Activated T-cell treated with anti-CD3 and anti-CD28 coated beads, Interleukin-2, amount 50 U/mL, for 24 hours (primary cell): Measurements from ENCODE around the gene FAM114A1.

Experiments used
- DNase-seq: peaks from one replicate; pipeline ENCODE4 v3.0.0-alpha.2; 2020
- H3K27ac Mint-ChIP-seq: 2 replicates; pipeline ENCODE4 v1.8.0; 2020; ENCODE audit warnings: mild to moderate bottlenecking, mixed read lengths
- H3K27me3 Mint-ChIP-seq: 2 replicates; pipeline ENCODE4 v1.8.0; 2020; ENCODE audit warnings: mixed read lengths
- H3K36me3 Mint-ChIP-seq: 2 replicates; pipeline ENCODE4 v1.8.0; 2020; ENCODE audit warnings: low read depth, mixed read lengths
- H3K4me1 Mint-ChIP-seq: 2 replicates; pipeline ENCODE4 v1.8.0; 2020; ENCODE audit warnings: low read depth, mixed read lengths
- H3K4me3 Mint-ChIP-seq: 2 replicates; pipeline ENCODE4 v1.8.0; 2020; ENCODE audit warnings: mild to moderate bottlenecking, moderate library complexity, mixed read lengths
- H3K9me3 Mint-ChIP-seq: 2 replicates; pipeline ENCODE4 v1.8.0; 2020; ENCODE audit warnings: mixed read lengths

The FAM114A1 gene

GRCh38 chr4:38867478-38868058, at the start of gene FAM114A1:
TSS of gene FAM114A1 (plus strand) at chr4:38867806. CDS start at chr4:38878079, 10,273 bp downstream.
- peak within 1 kb of the TSS; percentile 68 for H3K4me3 Mint-ChIP-seq
- H3K36me3 Mint-ChIP-seq: no peaks in the 10 kb centered on the region
- peaks cover 22% of the 10 kb centered on the region for H3K27me3 Mint-ChIP-seq
- no peaks in the 10 kb centered on the region for H3K9me3 Mint-ChIP-seq
- peak; percentile 58 for DNase-seq
- H3K4me1 Mint-ChIP-seq: peaks cover 14% of the 10 kb centered on the region
- no peak within 1 kb of the TSS for H3K27ac Mint-ChIP-seq

DNA sequence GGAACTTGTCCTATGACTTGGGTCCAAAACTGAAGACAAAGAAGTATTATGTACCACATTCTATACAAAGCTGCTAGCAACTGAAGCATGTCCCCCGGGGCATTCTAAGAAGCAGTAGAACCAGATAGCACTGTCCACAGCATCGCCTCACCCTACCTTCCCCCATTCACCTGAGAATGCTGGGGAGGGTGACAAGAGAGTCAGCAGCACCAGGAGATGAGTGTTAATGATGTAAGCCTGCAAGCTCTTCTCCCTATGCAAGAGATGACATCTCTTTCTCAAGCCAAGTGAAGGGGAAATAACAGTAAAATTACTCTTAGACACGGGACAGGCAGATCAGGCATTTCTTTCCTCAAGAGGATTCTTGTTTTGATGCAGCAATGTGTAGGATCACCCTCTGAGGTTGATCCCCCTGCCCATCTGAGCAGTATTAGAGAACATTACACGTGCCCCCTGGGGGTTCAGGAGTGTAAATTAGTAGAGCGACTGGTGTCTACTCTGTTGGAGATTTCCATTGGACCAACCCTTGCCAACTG, 49.1 kb upstream of the FAM114A1 start:
- H3K4me3 Mint-ChIP-seq: no peak overlapping the region
- DNase-seq: no peak
- H3K27me3 Mint-ChIP-seq: no peaks in the 10 kb centered on the region
- H3K27ac Mint-ChIP-seq: no peak overlapping the region
- no peaks in the 10 kb centered on the region for H3K36me3 Mint-ChIP-seq
- H3K4me1 Mint-ChIP-seq: peaks cover 13% of the 10 kb centered on the region
- H3K9me3 Mint-ChIP-seq: peaks cover 9% of the 10 kb centered on the region

DNA sequence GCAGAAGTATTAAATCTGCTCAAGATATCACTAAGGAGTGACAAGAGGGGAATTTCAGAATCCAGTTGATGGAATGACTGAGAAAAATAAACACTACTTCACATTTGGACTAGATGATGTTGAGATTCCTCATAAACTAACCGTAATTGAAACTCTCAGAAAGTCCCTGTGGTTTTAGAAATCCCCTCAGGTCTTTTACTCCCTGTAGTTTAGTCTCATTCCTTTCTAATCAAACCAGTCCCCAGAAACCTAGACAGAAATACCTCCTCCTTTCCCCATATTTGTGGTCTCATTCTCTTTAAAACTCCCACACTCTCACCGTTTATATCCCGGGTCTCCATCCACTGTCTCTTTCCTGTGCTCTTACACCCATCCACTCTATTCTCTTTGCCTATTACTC, 48.0 kb upstream of the FAM114A1 start:
- Mint-ChIP-seq H3K4me3 (no peak overlapping the region), H3K27ac (peak overlapping the region; percentile 2), H3K36me3 (peaks cover 2% of the 10 kb centered on the region)

DNA sequence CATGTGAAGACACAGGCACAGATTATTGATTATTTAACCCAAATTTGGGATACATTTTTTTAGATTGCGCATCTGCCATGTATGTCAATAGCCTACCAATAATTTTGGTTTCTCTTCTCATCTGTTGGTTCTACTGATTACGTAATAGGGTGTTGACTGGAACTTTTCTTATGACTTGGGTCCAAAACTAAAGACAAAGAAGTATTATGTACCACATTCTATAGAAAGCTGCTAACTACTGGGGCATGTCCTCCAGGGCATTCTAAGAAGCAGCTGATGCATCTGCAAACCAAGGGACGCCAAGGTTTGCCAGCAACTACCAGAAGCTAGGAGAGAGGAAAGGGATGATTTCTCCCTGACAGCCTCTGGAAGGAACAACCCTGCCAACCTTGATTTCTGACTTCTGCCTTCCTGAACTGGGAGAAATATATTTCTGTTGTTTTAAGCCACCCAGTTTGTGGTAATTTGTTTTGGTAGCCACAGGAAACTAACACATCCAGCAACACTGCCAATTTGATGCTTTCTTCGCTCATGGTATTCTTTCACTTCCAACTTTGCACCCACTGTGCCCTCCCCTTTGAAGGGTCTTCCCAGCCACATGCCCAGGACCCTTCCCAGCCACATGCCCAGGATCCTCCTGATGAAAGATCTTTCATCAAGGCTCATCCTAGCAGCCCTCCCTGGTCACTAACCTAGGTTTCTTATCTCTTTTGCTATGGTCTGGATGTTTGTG, 47.1 kb upstream of the FAM114A1 start:
- H3K4me3 Mint-ChIP-seq: no peak overlapping the region
- peaks cover 5% of the 10 kb centered on the region for H3K9me3 Mint-ChIP-seq
- peaks cover 2% of the 10 kb centered on the region for H3K36me3 Mint-ChIP-seq
- H3K27ac Mint-ChIP-seq: no peak overlapping the region
- H3K27me3 Mint-ChIP-seq: no peaks in the 10 kb centered on the region
- H3K4me1 Mint-ChIP-seq: peaks cover 13% of the 10 kb centered on the region
- DNase-seq: no peak

More for the DNA sequence above, 48.0 kb upstream of the FAM114A1 start:
- no peak for DNase-seq
- Mint-ChIP-seq H3K27me3 (no peaks in the 10 kb centered on the region), H3K4me1 (peaks cover 13% of the 10 kb centered on the region), H3K9me3 (peaks cover 7% of the 10 kb centered on the region)

DNA sequence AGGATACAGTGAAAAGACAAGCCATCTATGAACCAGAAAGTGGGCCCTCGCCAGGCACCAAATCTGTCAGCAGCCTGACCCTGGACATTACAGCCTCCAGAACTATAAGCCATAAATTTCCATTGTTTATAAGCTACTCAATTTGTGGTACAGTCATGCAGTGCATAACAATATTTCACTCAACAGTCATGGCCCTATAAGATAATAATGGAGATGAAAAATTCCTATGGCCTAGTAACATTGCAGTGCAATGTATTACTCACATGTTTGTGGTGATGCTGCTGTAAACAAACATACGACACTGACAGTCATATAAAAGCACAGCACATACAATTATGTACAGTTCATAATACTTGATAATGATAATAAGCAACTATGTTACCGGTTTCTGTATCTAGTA, 45.9 kb upstream of the FAM114A1 start:
- no peak overlapping the region for H3K27ac Mint-ChIP-seq
- peaks cover 13% of the 10 kb centered on the region for H3K4me1 Mint-ChIP-seq
- no peaks in the 10 kb centered on the region for H3K27me3 Mint-ChIP-seq
- no peak overlapping the region for H3K4me3 Mint-ChIP-seq
- no peak for DNase-seq
- peaks cover 2% of the 10 kb centered on the region for H3K36me3 Mint-ChIP-seq
- peaks cover 5% of the 10 kb centered on the region for H3K9me3 Mint-ChIP-seq

DNA sequence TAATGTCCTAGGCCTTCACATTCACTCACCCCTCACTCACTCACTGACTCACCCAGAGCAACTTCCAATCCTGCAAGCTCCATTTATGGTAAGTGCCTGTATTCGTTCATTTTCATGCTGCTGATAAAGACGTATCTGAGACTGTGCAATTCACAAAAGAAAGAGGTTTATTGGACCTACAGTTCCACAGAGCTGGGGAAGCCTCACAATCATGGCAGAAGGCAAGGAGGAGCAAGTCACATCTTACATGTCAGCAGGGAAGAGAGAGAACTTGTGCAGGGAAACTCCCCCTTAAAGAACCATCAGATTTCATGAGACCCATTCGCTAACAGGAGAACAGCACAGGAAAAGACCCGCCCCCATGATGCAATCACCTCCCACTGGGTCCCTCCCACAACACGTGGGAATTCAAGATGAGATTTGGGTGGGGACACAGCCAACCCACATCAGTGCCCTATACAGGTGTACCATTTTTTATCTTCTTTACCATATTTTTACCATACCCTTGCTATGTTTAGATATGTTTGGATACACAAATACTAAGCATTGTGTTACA, 44.8 kb upstream of the FAM114A1 start:
- no peak for DNase-seq
- Mint-ChIP-seq H3K27me3 (no peaks in the 10 kb centered on the region), H3K27ac (no peak overlapping the region), H3K36me3 (peaks cover 2% of the 10 kb centered on the region), H3K4me1 (peaks cover 13% of the 10 kb centered on the region), H3K9me3 (peaks cover 5% of the 10 kb centered on the region), H3K4me3 (no peak overlapping the region)

DNA sequence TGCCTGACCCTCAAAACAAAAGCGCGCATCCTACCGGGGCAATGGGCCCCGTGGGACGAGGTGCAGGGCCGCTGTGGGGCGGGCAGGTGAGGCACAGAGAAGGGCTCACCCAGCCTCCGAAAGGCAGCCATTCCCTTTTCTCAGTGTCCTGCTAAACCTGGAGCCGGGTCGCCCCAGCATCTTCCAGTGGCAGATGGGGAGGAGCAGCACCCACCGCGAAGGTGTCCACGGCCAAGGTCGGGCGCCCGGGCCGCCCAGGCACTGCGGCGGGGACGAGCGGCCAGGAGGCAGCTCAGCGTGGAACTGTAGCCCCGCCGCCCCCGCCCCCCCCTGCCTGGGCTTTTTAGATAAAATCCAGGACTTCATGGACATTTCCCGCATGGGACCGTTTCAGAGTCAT, 43.8 kb upstream of the FAM114A1 start:
- Mint-ChIP-seq H3K9me3 (peaks cover 5% of the 10 kb centered on the region), H3K36me3 (peaks cover 2% of the 10 kb centered on the region), H3K27ac (no peak overlapping the region), H3K4me3 (no peak overlapping the region), H3K4me1 (peaks cover 13% of the 10 kb centered on the region), H3K27me3 (no peaks in the 10 kb centered on the region)
- no peak for DNase-seq

- no peak for DNase-seq
- Mint-ChIP-seq H3K27me3 (no peaks in the 10 kb centered on the region), H3K4me1 (no peaks in the 10 kb centered on the region), H3K9me3 (peaks cover 3% of the 10 kb centered on the region), H3K27ac (no peak overlapping the region), H3K36me3 (peaks cover 2% of the 10 kb centered on the region), H3K4me3 (no peak overlapping the region)
Measured at GRCh38 chr4:38829237-38829636, 38.4 kb upstream of the FAM114A1 start.

DNA sequence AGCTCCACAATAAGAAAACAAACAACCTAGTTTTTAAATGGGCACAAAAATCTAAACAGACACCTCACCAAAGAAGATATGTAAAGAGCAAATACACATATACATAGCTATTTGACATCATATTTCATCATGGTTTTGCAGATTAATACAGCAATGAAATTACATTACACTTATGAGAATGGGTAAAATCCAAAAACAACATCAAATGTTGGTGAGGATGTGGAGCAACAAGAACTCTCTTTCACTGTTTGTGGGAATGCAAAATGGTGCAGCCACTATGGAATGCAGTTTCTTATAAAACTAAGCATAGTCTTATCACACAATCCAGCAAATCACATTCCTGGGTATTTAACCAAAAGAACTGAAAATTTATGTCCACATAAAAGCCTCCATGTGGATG, 36.0 kb upstream of the FAM114A1 start:
- DNase-seq: no peak
- Mint-ChIP-seq H3K36me3 (peaks cover 8% of the 10 kb centered on the region), H3K27me3 (no peaks in the 10 kb centered on the region), H3K4me1 (no peaks in the 10 kb centered on the region), H3K9me3 (peaks cover 19% of the 10 kb centered on the region), H3K4me3 (no peak overlapping the region), H3K27ac (no peak overlapping the region)

DNA sequence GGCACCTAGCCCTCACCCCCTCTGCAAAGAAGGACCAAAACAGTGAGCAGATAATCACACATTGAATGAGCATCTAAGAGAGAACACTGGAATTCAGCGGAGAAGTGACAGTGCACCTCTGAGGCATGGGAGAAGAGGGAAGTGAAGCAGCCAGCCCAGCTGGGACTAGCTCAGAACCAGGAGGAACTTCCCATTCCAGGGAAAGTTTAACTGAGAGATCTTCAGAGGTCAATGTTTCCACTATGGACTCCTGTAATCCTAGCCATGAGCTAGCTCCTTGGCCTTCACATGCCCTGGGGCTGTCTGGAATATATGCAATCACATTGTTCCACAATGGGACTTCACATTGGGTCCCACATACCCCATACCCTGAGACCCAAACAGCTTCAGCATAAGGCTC, 35.4 kb upstream of the FAM114A1 start:
- DNase-seq: no peak
- H3K27ac Mint-ChIP-seq: no peak overlapping the region
- H3K4me3 Mint-ChIP-seq: no peak overlapping the region
- H3K4me1 Mint-ChIP-seq: peaks cover 4% of the 10 kb centered on the region
- H3K27me3 Mint-ChIP-seq: no peaks in the 10 kb centered on the region
- H3K9me3 Mint-ChIP-seq: peaks cover 19% of the 10 kb centered on the region
- peaks cover 8% of the 10 kb centered on the region for H3K36me3 Mint-ChIP-seq

DNA sequence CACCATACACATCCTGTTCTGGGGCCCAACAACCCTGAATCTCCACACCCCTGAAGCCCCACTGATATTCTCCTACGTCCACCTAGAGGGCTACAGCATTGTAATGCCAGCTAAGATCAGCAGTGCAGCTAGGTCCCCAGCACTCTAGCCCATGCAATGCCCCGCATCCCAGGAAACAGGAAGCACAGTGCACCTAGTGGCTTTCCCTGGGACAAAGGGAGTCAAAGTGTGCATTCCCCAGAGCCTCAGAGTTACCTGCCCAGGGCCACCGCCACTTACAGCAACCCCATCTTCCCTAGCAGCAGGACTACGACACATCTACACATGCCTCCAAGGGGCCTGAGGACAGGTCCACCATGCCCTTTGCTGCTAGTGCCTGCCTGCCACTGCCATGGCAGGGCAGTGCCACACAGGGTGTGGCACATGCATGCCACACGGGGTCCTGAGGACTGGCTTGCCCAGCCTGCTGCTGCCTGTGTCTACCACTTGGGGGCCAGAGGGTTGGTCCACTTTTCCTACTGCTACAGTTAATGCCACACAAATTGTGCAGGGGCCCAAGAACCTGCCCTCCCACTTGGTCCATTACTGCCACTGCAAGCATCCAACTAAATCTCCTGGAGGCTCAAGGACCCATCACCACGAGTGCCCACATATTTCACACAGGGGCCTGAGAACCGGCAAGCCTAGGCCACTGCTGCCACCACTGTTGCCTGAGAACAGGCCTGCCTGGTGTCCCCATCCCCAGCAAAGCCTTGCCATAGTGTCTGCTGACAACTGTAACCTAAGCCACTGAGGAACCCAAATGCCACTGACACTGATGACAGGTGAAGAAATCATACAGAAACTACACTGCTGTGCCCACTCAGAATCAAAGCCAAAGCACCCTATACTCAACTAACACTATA, 34.7 kb upstream of the FAM114A1 start:
- peaks cover 10% of the 10 kb centered on the region for H3K4me1 Mint-ChIP-seq
- H3K27ac Mint-ChIP-seq: no peak overlapping the region

GRCh38 chr4:38834570-38834969, 33.0 kb upstream of the FAM114A1 start:
- no peak for DNase-seq
- H3K36me3 Mint-ChIP-seq: peaks cover 8% of the 10 kb centered on the region
- H3K27ac Mint-ChIP-seq: no peak overlapping the region
- no peaks in the 10 kb centered on the region for H3K27me3 Mint-ChIP-seq
- peaks cover 22% of the 10 kb centered on the region for H3K4me1 Mint-ChIP-seq
- H3K4me3 Mint-ChIP-seq: no peak overlapping the region
- H3K9me3 Mint-ChIP-seq: peaks cover 19% of the 10 kb centered on the region

More for the DNA sequence above, 34.7 kb upstream of the FAM114A1 start:
- no peak for DNase-seq
- peaks cover 8% of the 10 kb centered on the region for H3K36me3 Mint-ChIP-seq
- no peaks in the 10 kb centered on the region for H3K27me3 Mint-ChIP-seq
- H3K9me3 Mint-ChIP-seq: peaks cover 19% of the 10 kb centered on the region
- H3K4me3 Mint-ChIP-seq: no peak overlapping the region

DNA sequence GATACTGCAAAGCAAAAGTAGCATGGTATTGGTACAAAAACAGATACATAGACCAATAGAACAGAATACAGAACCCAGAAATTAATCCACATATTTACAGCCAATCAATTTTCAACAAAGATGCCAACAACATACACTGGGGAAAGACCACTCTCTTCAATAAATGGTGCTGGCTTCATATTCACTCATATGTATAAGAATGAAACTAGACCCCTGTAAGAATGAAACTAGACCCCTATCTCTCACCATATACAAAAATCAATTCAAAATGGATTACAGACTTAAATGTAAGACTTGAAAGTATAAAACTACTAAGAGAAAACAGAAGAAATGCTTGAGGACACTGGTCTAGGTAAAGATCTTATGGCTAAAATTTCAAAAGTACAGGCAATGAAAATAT, 30.3 kb upstream of the FAM114A1 start:
- no peak for DNase-seq
- H3K27me3 Mint-ChIP-seq: no peaks in the 10 kb centered on the region
- peaks cover 8% of the 10 kb centered on the region for H3K36me3 Mint-ChIP-seq
- peaks cover 19% of the 10 kb centered on the region for H3K9me3 Mint-ChIP-seq
- peaks cover 23% of the 10 kb centered on the region for H3K4me1 Mint-ChIP-seq
- H3K27ac Mint-ChIP-seq: peak overlapping the region; percentile 50
- H3K4me3 Mint-ChIP-seq: no peak overlapping the region

- H3K27me3 Mint-ChIP-seq: no peaks in the 10 kb centered on the region
- H3K36me3 Mint-ChIP-seq: peaks cover 8% of the 10 kb centered on the region
Measured at GRCh38 chr4:38837849-38838248, 29.8 kb upstream of the FAM114A1 start.

More at GRCh38 chr4:38837849-38838248, 29.8 kb upstream of the FAM114A1 start:
- H3K4me3 Mint-ChIP-seq: no peak overlapping the region
- H3K27ac Mint-ChIP-seq: peak overlapping the region; percentile 50
- peaks cover 19% of the 10 kb centered on the region for H3K9me3 Mint-ChIP-seq
- H3K4me1 Mint-ChIP-seq: peaks cover 23% of the 10 kb centered on the region
- no peak for DNase-seq
